ENCODE data around the gene ADD3. TPM values are rescaled to one million over a fixed set of nuclear protein-coding genes. Genes with fewer than 3 reads are reported as not detected.
A peak's percentile ranks its signal among the peaks of the same experiment; 100 is the strongest.

Gene ADD3
- total and polyA plus RNA-seq, 2 experiments from 2014 or later, result 133 to 1,101 TPM

DNA sequence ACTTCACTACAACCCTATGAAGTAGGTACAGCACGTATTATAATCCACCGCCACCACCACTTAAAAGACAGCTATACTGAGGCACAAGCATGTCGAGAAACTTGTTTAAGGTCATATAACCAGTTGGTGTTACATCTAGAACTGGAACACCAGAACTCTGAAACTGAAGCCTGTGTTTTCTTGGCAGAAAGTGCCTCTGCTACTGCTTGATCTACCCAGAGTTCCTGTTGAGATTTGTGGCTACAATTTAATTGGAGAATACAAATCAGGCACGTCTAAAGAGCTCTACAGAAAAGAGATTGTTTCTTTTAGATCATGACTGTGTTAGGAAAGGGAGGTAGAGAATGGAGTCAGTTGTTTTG lies 4.3 kb upstream of the ADD3 start:
- Histone ChIP-seq H3K27ac (no peak overlapping the region), H3K9ac (no peak overlapping the region), H3K9me3 (ENCODE audit: low read depth) (no peaks in the 10 kb centered on the region), H3K27me3 (replicated peaks; ENCODE audit: insufficient read depth) (no peaks in the 10 kb centered on the region), H3K4me1 (ENCODE audit: insufficient read depth) (peaks cover 6% of the 10 kb centered on the region; the same call in 1 of the 2 replicates), H3K36me3 (ENCODE audit: low read depth) (no peaks in the 10 kb centered on the region), H2AFZ (0 out of 2 replicates have a peak overlapping the region, but pooled peaks have one; percentile 47), H3K4me3 (no peak overlapping the region), H3K9me2 (ENCODE audit: insufficient read depth) (no peaks in the 10 kb centered on the region), H3K79me2 (ENCODE audit: insufficient read depth) (peaks cover 6% of the 10 kb centered on the region), H3F3A (ENCODE audit: insufficient read depth) (peaks cover 15% of the 10 kb centered on the region), H4K20me1 (ENCODE audit: insufficient read depth) (no peaks in the 10 kb centered on the region), H3K4me2 (ENCODE audit: unreplicated experiment) (no peak overlapping the region)
- WGBS, 2 experiments (ENCODE audit: low coverage in 1 of 2, low lambda C conversion rate in 2 of 2, missing lambda C conversion rate in 2 of 2), result 66 to 71% methylated on average over 4 of the region's 4 CpGs
- no peak for DNase-seq
- in situ Hi-C loops (cut with MboI), result no loop called here
- TF ChIP-seq EZH2phosphoT487 (IDR thresholded peaks at IDR 0.05; ENCODE audit: insufficient read depth, low read depth), result no peak
- no peak for TF ChIP-seq EZH2 (IDR thresholded peaks at IDR 0.05; ENCODE audit: insufficient read depth, poor library complexity, severe bottlenecking)

DNA sequence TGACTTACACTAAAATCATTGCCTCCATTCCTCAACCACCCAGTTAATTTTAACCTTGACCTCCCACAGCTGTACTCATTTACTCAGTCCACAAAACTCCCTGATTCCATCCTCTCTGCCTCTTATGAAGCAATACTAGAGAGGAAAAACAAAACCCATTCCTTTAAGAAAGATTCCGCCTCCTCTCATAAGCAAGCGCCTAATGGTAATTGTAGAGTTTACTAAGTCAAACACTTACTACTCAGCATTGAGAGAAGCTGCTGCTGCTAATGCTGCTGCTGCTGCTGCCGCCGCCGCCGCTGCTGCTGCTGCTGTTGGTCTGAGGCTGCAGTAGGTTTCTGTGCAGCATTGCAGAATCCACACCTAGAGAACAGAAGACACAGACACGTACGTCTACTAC lies 2.1 kb upstream of the ADD3 start:
- peak overlapping the region; percentile 84 for H3K4me2 ChIP-seq (ENCODE audit: unreplicated experiment)
- H3K27ac ChIP-seq, result peak overlapping the region; percentile 96
- H3K9ac ChIP-seq, result peak overlapping the region; percentile 94
- peaks cover 26% of the 10 kb centered on the region for H3F3A ChIP-seq (ENCODE audit: insufficient read depth)
- no peaks in the 10 kb centered on the region for H3K36me3 ChIP-seq (ENCODE audit: low read depth)
- in situ Hi-C loops (cut with MboI), result no loop called here
- H3K4me1 ChIP-seq (ENCODE audit: insufficient read depth), result peaks cover 21% of the 10 kb centered on the region
- TF ChIP-seq EZH2phosphoT487 (IDR thresholded peaks at IDR 0.05; ENCODE audit: insufficient read depth, low read depth) (no peak), EZH2 (IDR thresholded peaks at IDR 0.05; ENCODE audit: insufficient read depth, poor library complexity, severe bottlenecking) (no peak)
- H3K79me2 ChIP-seq (ENCODE audit: insufficient read depth), result peaks cover 28% of the 10 kb centered on the region
- no peaks in the 10 kb centered on the region for H3K9me2 ChIP-seq (ENCODE audit: insufficient read depth)
- H4K20me1 ChIP-seq (ENCODE audit: insufficient read depth), result peaks cover 14% of the 10 kb centered on the region; the same call in 1 of the 2 replicates
- WGBS, 2 experiments (ENCODE audit: low coverage in 1 of 2, low lambda C conversion rate in 2 of 2, missing lambda C conversion rate in 2 of 2), result 0% methylated on average over 8 of the region's 8 CpGs
- no peaks in the 10 kb centered on the region for H3K27me3 ChIP-seq (replicated peaks; ENCODE audit: insufficient read depth)
- peak; percentile 85 for DNase-seq
- peak overlapping the region; percentile 89 for H3K4me3 ChIP-seq
- peak overlapping the region; percentile 73 for H2AFZ ChIP-seq
- H3K9me3 ChIP-seq (ENCODE audit: low read depth), result no peaks in the 10 kb centered on the region

DNA sequence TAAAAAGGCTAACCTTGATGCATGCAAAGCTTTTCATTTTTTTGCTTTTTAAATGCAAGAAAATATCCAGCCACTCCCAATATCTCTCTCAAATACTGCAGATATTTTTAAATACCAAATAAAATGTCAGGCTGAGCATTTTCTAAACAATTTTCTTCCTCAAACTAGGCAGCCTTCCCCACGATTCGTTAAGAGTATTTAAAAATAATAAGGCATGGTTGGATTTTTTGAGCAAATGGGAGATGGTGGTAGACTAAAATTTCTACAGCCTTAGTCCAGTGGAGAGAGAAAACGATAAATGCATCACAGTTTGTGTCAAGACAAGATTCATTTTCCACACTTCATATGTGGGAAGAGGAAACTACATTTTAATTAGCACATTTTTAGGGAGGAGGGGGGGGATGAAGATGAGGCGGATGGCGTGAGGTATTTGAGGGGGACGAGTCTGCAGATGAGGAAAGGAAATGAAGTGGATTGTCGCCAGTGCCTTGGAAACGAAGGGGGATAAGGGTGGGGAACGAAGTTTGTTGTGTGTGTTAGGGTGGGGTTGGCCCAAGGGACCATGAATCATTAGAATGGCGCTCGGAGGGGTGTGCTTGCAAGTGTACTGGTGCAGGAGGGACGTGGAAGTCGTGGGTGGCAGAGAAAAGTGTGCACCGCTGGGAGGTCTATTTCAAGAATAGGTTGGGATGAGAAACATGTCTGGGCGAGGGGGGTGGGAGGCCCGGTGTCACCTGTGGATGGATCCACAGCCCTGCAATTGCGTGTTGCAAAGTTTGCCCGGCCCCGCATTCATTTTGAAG lies 1.2 kb upstream of the ADD3 start:
- Histone ChIP-seq H4K20me1 (ENCODE audit: insufficient read depth) (peaks cover 22% of the 10 kb centered on the region; the same call in 1 of the 2 replicates), H3K9me3 (ENCODE audit: low read depth) (no peaks in the 10 kb centered on the region), H3K9me2 (ENCODE audit: insufficient read depth) (no peaks in the 10 kb centered on the region), H3K4me3 (peak overlapping the region; percentile 89), H2AFZ (peak overlapping the region; percentile 73), H3F3A (ENCODE audit: insufficient read depth) (peaks cover 33% of the 10 kb centered on the region), H3K4me1 (ENCODE audit: insufficient read depth) (peaks cover 28% of the 10 kb centered on the region), H3K79me2 (ENCODE audit: insufficient read depth) (peaks cover 36% of the 10 kb centered on the region), H3K4me2 (ENCODE audit: unreplicated experiment) (peak overlapping the region; percentile 84), H3K27ac (peak overlapping the region; percentile 96), H3K9ac (peak overlapping the region; percentile 94), H3K27me3 (replicated peaks; ENCODE audit: insufficient read depth) (no peaks in the 10 kb centered on the region), H3K36me3 (ENCODE audit: low read depth) (no peaks in the 10 kb centered on the region)
- TF ChIP-seq EZH2 (IDR thresholded peaks at IDR 0.05; ENCODE audit: insufficient read depth, poor library complexity, severe bottlenecking) (no peak), EZH2phosphoT487 (IDR thresholded peaks at IDR 0.05; ENCODE audit: insufficient read depth, low read depth) (no peak)
- DNase-seq, result peak; percentile 92
- WGBS, 2 experiments (ENCODE audit: low coverage in 1 of 2, low lambda C conversion rate in 2 of 2, missing lambda C conversion rate in 2 of 2), result 2% methylated on average over 19 of the region's 19 CpGs
- in situ Hi-C loops (cut with MboI), result no loop called here

DNA sequence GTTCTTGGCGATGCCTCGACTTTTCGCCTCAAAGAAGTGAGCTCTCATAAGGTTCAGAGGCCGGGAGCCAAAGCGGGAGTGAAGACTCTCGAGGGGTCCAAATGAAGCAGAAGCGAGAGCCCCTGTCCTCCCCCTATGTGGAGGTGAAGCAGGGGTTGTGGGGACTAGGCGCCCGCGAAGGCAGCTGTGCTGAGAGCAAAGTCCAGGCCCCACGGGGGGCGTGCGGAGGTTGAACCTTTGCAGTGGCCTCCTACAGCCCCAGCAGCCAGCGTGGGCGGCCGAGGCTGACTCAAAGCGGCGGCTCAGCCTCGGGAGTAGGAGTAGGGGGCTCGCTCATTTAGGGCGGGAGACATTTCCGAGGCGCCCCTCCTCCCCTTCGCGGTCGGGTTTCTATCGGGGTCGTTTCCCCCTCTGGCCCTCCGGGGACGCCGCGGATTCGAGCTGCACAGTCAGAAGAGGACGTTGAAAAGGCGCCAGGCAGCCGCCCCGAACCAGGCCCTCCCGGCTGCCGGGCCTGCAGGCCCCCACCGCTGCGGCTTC lies 553 bp upstream of the ADD3 start:
- peak overlapping the region; percentile 96 for H3K27ac ChIP-seq
- H3K4me1 ChIP-seq (ENCODE audit: insufficient read depth), result peaks cover 33% of the 10 kb centered on the region
- H3K79me2 ChIP-seq (ENCODE audit: insufficient read depth), result peaks cover 43% of the 10 kb centered on the region
- peak overlapping the region; percentile 89 for H3K4me3 ChIP-seq
- H3K9ac ChIP-seq, result peak overlapping the region; percentile 94
- peaks cover 36% of the 10 kb centered on the region for H3F3A ChIP-seq (ENCODE audit: insufficient read depth)
- peak overlapping the region; percentile 73 for H2AFZ ChIP-seq
- in situ Hi-C loops (cut with MboI), result no loop called here
- H3K4me2 ChIP-seq (ENCODE audit: unreplicated experiment), result peak overlapping the region; percentile 84
- no peak for TF ChIP-seq EZH2 (IDR thresholded peaks at IDR 0.05; ENCODE audit: insufficient read depth, poor library complexity, severe bottlenecking)
- TF ChIP-seq EZH2phosphoT487 (IDR thresholded peaks at IDR 0.05; ENCODE audit: insufficient read depth, low read depth), result no peak
- H3K27me3 ChIP-seq (replicated peaks; ENCODE audit: insufficient read depth), result no peaks in the 10 kb centered on the region
- H3K9me3 ChIP-seq (ENCODE audit: low read depth), result no peaks in the 10 kb centered on the region
- H4K20me1 ChIP-seq (ENCODE audit: insufficient read depth), result peaks cover 23% of the 10 kb centered on the region; the same call in 1 of the 2 replicates
- WGBS, 2 experiments (ENCODE audit: low coverage in 1 of 2, low lambda C conversion rate in 2 of 2, missing lambda C conversion rate in 2 of 2), result 1% methylated on average over 28 to 39 of the region's 41 CpGs
- peak; percentile 89 for DNase-seq
- no peaks in the 10 kb centered on the region for H3K9me2 ChIP-seq (ENCODE audit: insufficient read depth)
- no peaks in the 10 kb centered on the region for H3K36me3 ChIP-seq (ENCODE audit: low read depth)

All from GM23248 (cell line).